Activated CD4-positive, CD25-positive, alpha-beta regulatory T cell treated with anti-CD3 and anti-CD28 coated beads, Interleukin-2, amount 50 U/mL, for 24 hours (primary cell): ENCODE measurements around the gene FBXW9.
"Not testable (repeated sequence)": the region's sequence is repeated elsewhere in the genome, so short reads cannot be mapped to it uniquely, and the experiment has no call there.

Experiments
- ATAC-seq, 2 donors: fragments of 150-1000 bp; cut with Tn5 transposase; one replicate each; pipeline ENCODE4 v1.10.0; 2021; ENCODE audit warnings: mild to moderate bottlenecking in 1 of 2, moderate library complexity in 1 of 2

FBXW9 gene

GRCh38 chr19:12680034-12680433 lies 16.4 kb downstream of the FBXW9 start:
- ATAC-seq: no peak

- not testable (repeated sequence) for ATAC-seq
These were observed 18.4 kb downstream of the FBXW9 start for GRCh38 chr19:12678039-12678438.

DNA sequence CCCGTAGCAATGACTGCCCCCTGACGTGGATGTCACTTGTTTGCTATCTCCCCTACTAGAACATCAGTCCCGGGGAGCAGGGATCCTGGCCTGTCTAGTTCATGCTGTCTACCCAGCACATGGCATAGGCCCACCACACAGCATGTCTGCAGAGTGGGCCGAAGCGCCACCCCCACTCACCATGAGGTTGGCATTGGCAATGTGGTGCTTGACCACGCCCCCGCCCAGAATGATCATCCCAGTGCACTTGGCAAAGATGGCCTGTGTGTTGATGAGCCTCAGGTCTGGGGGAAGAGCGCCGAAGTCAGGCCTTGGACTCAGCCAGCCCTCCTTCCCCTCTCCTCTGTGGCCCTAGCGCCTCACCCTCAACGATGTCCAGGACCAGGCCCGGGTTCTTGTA lies 19.5 kb downstream of the FBXW9 start:
- no peak for ATAC-seq

DNA sequence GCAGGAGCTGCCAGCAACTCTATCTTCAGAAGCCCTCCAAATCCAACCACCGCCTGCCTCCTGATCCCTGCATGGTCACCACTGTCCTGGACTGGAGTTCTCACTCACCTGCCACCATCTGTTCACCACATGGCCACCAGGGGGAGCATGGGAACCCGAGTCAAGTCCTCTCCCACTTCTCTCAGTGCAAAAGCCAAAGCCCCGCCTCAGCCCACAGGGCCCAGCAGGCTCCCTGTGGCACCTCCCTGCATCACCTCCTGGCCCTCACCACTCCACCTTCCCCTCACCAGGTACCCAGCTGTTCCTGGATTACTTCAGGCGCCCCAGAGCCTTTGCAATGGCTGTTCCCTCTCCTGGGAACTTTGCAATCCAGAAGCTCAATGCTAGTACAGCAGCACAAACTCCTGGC lies 20.0 kb downstream of the FBXW9 start:
- peak; percentile 27 to 36 for ATAC-seq

DNA sequence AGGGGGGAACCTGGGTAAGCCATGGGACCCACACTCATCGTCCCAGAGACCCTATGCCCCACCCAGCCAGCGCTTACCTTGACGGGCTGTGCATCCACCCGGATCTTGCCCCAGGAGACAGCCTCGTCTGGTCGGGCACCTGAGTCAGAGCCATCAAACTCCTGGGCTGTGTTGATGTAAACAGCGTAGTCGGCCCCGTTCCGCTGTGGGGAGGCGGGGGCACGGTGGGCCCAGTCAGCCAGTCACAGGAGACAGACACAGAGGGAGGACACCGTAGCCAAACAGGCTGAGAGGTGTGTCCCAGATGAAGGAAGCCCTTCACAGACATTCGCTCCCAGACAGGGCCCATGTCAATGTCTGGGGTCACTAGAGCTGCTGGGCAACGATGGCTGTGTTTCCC lies 20.5 kb downstream of the FBXW9 start:
- ATAC-seq: no peak

DNA sequence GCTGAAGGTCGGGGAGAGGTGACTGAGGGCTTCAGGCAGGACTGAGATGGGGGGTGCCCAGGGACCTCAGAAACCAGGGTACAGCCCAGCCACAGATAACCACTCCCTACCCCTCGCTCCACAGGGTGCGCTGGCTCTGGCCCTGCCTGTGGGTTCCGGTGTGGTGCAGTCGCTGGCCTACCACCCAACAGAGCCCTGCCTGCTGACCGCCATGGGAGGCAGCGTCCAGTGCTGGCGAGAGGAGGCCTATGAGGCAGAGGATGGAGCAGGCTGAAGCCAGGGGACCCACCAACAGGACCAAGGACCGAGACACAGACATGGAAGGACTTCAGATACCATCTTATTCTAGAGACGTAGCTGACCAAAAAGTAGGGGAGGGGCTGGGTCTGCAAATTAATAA lies 21.0 kb downstream of the FBXW9 start:
- no peak for ATAC-seq

GRCh38 chr19:12672744-12673143 lies 23.7 kb downstream of the FBXW9 start:
- no peak for ATAC-seq

DNA sequence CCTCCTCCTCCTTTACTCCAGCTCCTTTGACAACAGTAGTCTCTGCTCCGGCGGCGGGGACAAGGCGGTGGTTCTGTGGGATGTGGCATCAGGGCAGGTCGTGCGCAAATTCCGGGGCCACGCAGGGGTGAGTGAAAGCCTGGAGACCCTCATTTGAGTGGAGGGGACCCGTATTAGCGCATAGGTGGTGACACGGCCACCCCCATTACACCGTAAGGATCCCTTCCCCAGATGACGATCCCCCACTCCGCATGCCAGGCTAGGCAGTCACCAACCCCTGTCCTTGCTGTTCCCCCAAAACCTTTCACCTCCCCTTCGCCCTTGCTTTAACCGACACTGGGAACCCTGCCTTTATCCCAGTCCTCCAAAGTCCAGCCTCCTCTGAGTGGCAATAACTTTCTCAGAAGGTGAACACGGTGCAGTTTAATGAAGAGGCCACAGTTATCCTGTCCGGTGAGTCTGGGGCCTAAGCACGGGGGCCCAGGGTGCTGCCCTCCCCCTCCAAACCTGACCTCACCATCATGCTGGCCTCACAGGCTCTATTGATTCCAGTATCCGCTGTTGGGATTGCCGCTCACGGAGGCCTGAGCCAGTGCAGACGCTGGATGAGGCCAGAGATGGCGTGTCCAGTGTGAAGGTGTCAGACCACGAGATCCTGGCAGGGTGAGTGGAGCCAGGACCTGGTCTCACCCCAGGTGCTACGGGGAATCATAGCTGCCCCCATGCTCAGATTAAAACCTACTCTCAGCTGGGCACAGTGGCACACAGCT lies 26.1 kb downstream of the FBXW9 start:
- ATAC-seq: no peak

GRCh38 chr19:12669270-12670158 lies 26.9 kb downstream of the FBXW9 start:
- ATAC-seq: peak; percentile 12 to 14

GRCh38 chr19:12668932-12669269 lies 27.5 kb downstream of the FBXW9 start:
- ATAC-seq: peak; percentile 10 to 21

GRCh38 chr19:12668346-12668745 lies 28.1 kb downstream of the FBXW9 start:
- ATAC-seq: no peak

GRCh38 chr19:12667731-12668302 lies 28.6 kb downstream of the FBXW9 start:
- ATAC-seq: no peak

GRCh38 chr19:12666265-12667048 lies 30.0 kb downstream of the FBXW9 start, which contains the start of the genes MAN2B1 and WDR83:
Gene MAN2B1, minus strand, starts transcription at chr19:12666742. Its CDS starts 41 bp downstream, at chr19:12666701.
Gene WDR83, plus strand, starts transcription at chr19:12666807. Its CDS starts 2,984 bp downstream, at chr19:12669791.
- peak; percentile 83 to 85 for ATAC-seq

GRCh38 chr19:12665671-12666264 lies 30.7 kb downstream of the FBXW9 start:
- peak in 1 of 2 donors; percentile 9 for ATAC-seq

DNA sequence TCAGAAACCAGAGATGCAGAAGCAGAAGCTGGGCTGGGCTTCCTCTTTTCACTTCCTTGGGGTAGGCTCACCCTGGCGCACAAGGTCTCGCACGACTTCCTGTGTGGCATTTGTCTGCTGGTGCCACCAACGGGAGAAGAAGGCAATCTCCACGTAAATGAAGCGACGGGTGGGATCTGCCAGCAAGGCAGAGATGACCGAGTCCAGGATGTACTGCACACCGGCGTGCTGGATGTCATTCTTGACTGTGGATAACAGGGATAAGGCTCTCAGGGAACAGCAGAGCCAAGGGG lies 31.2 kb downstream of the FBXW9 start:
- ATAC-seq: peak; percentile 27 to 32

- no peak for ATAC-seq
These were observed 31.8 kb downstream of the FBXW9 start for GRCh38 chr19:12664406-12665280.

DNA sequence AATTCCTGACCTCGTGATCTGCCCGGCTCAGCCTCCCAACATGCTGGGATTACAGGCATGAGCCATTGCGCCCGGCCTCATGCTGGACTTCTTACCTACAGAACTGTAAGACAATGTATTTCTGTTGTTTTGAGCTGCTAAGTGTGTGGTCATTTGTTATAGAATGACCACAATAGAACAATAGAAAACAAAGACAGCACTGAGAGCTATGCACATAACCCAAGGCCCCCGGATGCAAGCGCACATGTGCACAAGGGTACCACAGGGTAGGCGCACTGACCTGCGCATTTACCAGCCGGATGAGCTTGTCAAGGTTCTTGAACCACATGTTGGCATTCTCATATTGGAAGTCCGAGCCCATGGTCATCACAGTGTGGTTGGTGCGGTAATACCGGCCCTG lies 35.5 kb downstream of the FBXW9 start:
- no peak for ATAC-seq

- ATAC-seq: no peak
These were observed 38.5 kb downstream of the FBXW9 start for GRCh38 chr19:12657966-12658365.

DNA sequence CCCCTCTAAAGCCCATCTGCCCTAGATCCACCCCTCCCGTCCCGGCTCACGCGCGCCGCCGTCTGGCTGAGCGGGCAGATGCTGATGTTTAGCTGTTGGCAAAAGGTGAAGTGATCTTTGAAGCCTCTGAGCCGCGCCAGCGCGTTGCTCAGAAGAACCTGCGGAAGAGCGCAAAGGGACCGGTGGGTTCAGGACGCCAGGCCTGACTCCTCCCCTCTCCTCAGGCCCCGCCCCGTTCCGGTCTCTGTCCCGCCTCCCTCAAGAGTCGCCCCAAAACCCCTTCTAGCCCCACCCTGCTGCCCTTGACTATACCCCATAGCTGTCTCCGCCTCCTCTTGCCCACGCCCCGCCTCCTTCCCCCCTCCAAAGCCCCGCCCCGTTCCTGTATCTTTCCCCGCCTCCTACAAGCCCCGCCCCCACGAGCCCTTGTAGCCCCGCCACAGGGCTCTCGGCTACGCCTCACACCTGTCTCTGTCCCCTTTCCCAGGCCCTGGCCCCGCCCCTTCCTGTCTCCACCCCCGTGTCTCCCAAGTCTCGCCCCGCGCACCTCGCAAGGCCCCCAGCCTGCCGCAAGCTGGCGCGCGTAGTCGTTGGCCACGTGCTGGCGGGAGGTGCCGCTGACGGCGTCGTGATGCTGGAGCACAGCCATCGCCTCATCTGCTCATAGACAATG lies 39.4 kb downstream of the FBXW9 start:
- peak in 1 of 2 donors; percentile 21 for ATAC-seq

DNA sequence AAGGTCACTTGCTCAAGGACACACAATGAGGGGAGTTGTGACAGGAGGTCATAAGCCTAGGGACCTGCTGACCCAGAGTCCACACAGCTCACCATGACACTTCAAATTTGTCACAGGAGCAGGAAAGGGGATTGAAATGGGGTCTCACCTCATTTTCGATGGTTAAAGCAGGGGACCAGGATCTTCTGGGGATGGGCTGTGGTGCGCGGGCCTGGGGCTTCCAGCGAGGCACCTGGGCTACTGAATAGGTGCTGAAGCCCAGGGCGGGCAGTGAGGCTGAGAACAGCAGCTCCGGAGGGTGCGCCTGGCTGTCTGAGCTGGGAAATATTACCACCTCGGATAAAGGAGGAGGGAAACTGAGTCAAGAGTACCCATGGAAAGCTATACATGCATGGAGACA lies 40.9 kb downstream of the FBXW9 start:
- no peak for ATAC-seq

- ATAC-seq: no peak
These were observed 44.2 kb downstream of the FBXW9 start for GRCh38 chr19:12652219-12652618.
